ENCODE data around the gene NCKAP5. TPM values are rescaled to one million over a fixed set of nuclear protein-coding genes. Genes with fewer than 3 reads are reported as not detected.

The NCKAP5 gene
- total RNA-seq, 6 donors from 2014 or later, result 22.1 to 51.1 (median 41.4) TPM

DNA sequence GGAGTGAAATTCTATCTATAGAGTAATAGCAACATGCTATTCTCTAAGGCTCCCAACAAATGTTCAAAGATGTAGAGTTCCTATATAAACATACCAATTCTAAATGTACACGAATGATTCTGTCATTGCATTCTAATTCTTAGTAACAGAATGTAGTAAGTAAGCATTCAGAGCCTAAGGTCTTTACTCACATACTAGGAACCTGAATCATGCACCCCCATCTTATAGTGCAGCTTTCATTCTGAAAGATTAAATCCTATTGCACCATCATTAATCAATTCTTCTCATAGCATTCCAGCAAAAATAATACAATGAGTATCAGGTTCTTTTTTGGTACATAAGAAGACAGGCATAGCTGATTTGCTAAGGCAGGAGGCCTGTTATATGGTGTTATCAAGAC is 230.0 kb downstream of the NCKAP5 start:
- H3K9me3 ChIP-seq, result no peaks in the 10 kb centered on the region
- no peak overlapping the region for H3K27ac ChIP-seq
- 46 to 63% methylated on average over 1 of the region's 1 CpG for WGBS, 2 donors
- H3K36me3 ChIP-seq, result no peaks in the 10 kb centered on the region
- no peaks in the 10 kb centered on the region for H3K4me1 ChIP-seq
- TF ChIP-seq POLR2A (IDR thresholded peaks at IDR 0.05), result no peak
- no peak overlapping the region for H3K4me3 ChIP-seq
- no peaks in the 10 kb centered on the region for H3K27me3 ChIP-seq
- ATAC-seq (ENCODE audit: low FRiP score in 2 of 2) (no peak), DNase-seq (no peak)

DNA sequence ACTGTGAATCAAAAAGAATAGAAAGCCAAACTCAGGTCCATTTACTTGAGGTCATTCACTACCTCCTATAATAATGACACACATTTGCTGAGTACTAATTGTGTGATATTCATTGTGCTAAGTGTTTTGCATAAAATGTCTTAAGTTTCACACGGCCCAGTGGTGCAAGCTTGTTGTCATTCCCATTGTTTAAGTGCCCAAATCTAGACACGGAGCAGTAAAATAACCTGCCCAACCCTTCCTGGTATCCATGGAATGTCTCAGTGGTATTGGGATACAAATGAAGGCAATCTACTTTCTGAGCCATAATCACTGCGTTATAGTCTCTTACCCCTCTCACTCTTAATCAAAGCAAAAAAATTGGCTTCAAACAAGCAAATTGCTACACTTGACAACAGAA is 233.3 kb downstream of the NCKAP5 start:
- DNase-seq, result no peak
- Histone ChIP-seq H3K27me3 (no peaks in the 10 kb centered on the region), H3K4me1 (no peaks in the 10 kb centered on the region), H3K4me3 (no peak overlapping the region), H3K36me3 (no peaks in the 10 kb centered on the region), H3K9me3 (no peaks in the 10 kb centered on the region), H3K27ac (no peak overlapping the region)
- WGBS, 2 donors, result 62 to 69% methylated on average over 3 of the region's 3 CpGs
- ATAC-seq (ENCODE audit: low FRiP score in 2 of 2), result no peak
- no peak for TF ChIP-seq EP300 (IDR thresholded peaks at IDR 0.05)
- TF ChIP-seq, protein P1, sequence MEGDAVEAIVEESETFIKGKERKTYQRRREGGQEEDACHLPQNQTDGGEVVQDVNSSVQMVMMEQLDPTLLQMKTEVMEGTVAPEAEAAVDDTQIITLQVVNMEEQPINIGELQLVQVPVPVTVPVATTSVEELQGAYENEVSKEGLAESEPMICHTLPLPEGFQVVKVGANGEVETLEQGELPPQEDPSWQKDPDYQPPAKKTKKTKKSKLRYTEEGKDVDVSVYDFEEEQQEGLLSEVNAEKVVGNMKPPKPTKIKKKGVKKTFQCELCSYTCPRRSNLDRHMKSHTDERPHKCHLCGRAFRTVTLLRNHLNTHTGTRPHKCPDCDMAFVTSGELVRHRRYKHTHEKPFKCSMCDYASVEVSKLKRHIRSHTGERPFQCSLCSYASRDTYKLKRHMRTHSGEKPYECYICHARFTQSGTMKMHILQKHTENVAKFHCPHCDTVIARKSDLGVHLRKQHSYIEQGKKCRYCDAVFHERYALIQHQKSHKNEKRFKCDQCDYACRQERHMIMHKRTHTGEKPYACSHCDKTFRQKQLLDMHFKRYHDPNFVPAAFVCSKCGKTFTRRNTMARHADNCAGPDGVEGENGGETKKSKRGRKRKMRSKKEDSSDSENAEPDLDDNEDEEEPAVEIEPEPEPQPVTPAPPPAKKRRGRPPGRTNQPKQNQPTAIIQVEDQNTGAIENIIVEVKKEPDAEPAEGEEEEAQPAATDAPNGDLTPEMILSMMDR (IDR thresholded peaks at IDR 0.05), result no peak
- no peak for TF ChIP-seq POLR2A (IDR thresholded peaks at IDR 0.05)
- no peak for TF ChIP-seq POLR2AphosphoS5 (IDR thresholded peaks at IDR 0.05)

DNA sequence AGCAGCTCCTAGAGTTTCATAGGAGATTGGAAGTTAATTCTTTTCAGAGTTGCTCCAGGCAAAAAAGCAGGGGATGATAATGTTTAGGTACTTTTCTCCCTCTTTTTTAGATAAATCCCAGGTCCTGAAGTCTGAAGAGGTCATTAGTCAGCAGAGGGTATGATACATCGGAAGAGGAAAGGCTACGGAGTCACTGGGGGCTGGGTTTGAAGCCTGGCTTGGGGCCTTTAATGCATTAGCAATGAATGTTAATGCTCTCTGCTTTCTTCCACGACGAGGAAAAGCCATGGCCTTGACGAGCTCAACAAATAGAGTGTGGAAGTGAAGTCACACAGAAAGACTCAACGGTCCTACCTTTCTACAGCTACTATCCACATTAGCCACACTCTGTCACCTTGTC is 235.1 kb downstream of the NCKAP5 start:
- H3K4me3 ChIP-seq, result no peak overlapping the region
- no peak overlapping the region for H3K27ac ChIP-seq
- H3K4me1 ChIP-seq, result no peaks in the 10 kb centered on the region
- H3K27me3 ChIP-seq, result no peaks in the 10 kb centered on the region
- ATAC-seq (ENCODE audit: low FRiP score in 2 of 2) (no peak), DNase-seq (no peak)
- TF ChIP-seq, protein P1 (IDR thresholded peaks at IDR 0.05), result no peak
- TF ChIP-seq POLR2A (IDR thresholded peaks at IDR 0.05) (no peak), EP300 (IDR thresholded peaks at IDR 0.05) (no peak), POLR2AphosphoS5 (IDR thresholded peaks at IDR 0.05) (no peak)
- no peaks in the 10 kb centered on the region for H3K9me3 ChIP-seq
- WGBS, 2 donors, result 82 to 89% methylated on average over 6 of the region's 6 CpGs
- H3K36me3 ChIP-seq, result no peaks in the 10 kb centered on the region

DNA sequence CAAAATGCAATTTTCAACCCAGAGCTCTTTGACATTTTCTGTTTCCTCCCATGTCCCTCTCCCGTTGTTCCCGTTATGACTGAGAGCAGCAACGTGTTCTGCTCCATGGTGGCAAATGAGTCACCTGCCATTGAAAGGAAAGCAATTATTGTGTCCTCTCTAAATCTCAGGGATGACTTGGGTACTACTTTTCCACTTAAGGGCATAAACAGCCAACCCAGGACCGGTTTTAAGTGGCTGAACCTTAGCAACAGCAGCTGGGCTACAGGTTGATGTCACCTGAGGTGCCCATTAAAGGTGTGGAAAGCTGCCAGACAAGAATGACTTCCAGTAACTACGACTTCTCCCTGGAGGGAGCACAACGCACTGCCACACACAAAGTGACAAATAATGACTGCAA is 236.8 kb downstream of the NCKAP5 start:
- no peaks in the 10 kb centered on the region for H3K36me3 ChIP-seq
- H3K9me3 ChIP-seq, result no peaks in the 10 kb centered on the region
- H3K4me1 ChIP-seq, result no peaks in the 10 kb centered on the region
- no peak overlapping the region for H3K4me3 ChIP-seq
- TF ChIP-seq EP300 (IDR thresholded peaks at IDR 0.05), result no peak
- TF ChIP-seq POLR2AphosphoS5 (IDR thresholded peaks at IDR 0.05), result no peak
- H3K27me3 ChIP-seq, result no peaks in the 10 kb centered on the region
- DNase-seq (no peak), ATAC-seq (ENCODE audit: low FRiP score in 2 of 2) (no peak)
- H3K27ac ChIP-seq, result no peak overlapping the region
- WGBS, 2 donors, result 72 to 86% methylated on average over 4 to 6 of the region's 6 CpGs

DNA sequence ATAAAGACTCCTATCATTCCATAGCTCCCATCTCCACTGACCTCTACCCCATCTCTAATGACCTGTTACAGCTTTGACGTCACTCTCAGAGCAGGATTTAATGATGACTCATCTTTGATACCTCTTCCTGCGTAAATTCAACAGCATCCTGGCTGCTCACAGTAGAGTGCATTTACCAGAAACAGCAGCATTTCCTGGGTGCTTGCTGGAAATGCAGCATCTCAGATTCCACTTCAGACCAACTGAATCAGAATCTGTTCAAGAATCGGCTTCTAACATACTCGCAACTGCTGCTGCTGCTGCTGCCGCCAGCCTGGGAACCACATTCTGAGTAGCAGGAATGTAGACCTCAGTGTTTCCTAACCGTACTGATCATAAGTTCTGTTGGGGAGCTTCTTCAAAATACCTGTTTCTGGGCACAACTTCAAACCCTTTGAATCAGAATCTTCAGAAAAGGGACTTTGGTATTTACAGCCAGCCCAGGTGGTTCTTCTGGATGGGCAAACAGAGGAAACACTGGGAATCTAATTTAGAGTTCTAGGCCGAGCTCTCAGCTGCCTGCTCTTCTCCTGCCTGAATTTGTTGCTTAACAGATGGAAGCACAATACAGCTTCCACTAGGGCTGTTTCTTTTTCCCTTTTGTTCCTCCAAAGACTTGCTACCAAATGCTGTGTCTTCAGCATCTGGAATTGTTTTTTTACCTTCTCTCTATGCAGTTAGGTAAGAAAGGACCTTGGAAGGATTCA is 241.4 kb downstream of the NCKAP5 start:
- 77 to 84% methylated on average over 7 of the region's 7 CpGs for WGBS, 2 donors
- no peaks in the 10 kb centered on the region for H3K36me3 ChIP-seq
- peaks cover 0 to 5% (median 0%) of the 10 kb centered on the region in 4 donors for H3K4me1 ChIP-seq
- no peak for DNase-seq
- no peak overlapping the region for H3K4me3 ChIP-seq
- H3K27me3 ChIP-seq, result no peaks in the 10 kb centered on the region
- no peak for TF ChIP-seq POLR2A (IDR thresholded peaks at IDR 0.05)
- TF ChIP-seq EP300 (IDR thresholded peaks at IDR 0.05), result no peak
- TF ChIP-seq POLR2AphosphoS5 (IDR thresholded peaks at IDR 0.05), result no peak
- TF ChIP-seq, protein P1 (IDR thresholded peaks at IDR 0.05), result no peak
- ATAC-seq (ENCODE audit: low FRiP score in 2 of 2), result no peak
- H3K27ac ChIP-seq, result no peak overlapping the region
- no peaks in the 10 kb centered on the region for H3K9me3 ChIP-seq

DNA sequence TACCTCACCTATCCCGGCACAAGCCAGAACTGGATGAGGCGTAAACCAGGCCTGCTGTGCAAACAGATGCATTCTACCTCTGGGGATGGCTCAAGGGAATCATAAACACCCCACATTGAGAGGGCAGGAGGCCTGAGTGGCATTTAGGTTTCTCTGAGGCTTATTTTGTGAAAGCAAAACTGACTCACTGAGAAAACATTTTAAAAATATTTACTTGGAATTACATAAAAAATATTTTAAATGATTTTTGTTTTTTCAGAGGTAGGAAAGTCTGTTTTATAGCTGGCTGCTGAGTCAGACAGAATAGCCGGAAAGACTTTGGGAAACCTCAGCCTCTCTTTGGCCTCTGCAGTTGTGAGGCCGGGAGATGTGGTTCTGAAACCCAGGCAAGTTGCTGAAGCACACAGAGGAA is 244.1 kb downstream of the NCKAP5 start:
- ATAC-seq (ENCODE audit: low FRiP score in 2 of 2) (no peak), DNase-seq (no peak)
- Histone ChIP-seq H3K36me3 (no peaks in the 10 kb centered on the region), H3K4me1 (peaks cover 0 to 5% (median 0%) of the 10 kb centered on the region in 4 donors), H3K9me3 (no peaks in the 10 kb centered on the region), H3K4me3 (no peak overlapping the region), H3K27me3 (no peaks in the 10 kb centered on the region), H3K27ac (no peak overlapping the region)
- TF ChIP-seq POLR2AphosphoS5 (IDR thresholded peaks at IDR 0.05) (no peak), EP300 (IDR thresholded peaks at IDR 0.05) (no peak), POLR2A (IDR thresholded peaks at IDR 0.05) (no peak)
- TF ChIP-seq, protein P1 (IDR thresholded peaks at IDR 0.05), result no peak
- WGBS, 2 donors, result 85 to 88% methylated on average over 4 of the region's 4 CpGs

Measured in upper lobe of left lung (tissue), 6 donors.